HG03469 (cell line): Measurements from ENCODE around the gene COA7.
"Not testable (repeated sequence)": the region's sequence is repeated elsewhere in the genome, so short reads cannot be mapped to it uniquely, and the experiment has no call there.

ENCODE experiments used
- ATAC-seq: cut with Tn5 transposase; IDR thresholded peaks from one replicate; pipeline ENCODE4 v1.9.1; 2021; ENCODE audit warnings: mild to moderate bottlenecking, moderate library complexity, moderate number of reproducible peaks; ENCODE audit not compliant: unreplicated experiment

The COA7 gene

DNA sequence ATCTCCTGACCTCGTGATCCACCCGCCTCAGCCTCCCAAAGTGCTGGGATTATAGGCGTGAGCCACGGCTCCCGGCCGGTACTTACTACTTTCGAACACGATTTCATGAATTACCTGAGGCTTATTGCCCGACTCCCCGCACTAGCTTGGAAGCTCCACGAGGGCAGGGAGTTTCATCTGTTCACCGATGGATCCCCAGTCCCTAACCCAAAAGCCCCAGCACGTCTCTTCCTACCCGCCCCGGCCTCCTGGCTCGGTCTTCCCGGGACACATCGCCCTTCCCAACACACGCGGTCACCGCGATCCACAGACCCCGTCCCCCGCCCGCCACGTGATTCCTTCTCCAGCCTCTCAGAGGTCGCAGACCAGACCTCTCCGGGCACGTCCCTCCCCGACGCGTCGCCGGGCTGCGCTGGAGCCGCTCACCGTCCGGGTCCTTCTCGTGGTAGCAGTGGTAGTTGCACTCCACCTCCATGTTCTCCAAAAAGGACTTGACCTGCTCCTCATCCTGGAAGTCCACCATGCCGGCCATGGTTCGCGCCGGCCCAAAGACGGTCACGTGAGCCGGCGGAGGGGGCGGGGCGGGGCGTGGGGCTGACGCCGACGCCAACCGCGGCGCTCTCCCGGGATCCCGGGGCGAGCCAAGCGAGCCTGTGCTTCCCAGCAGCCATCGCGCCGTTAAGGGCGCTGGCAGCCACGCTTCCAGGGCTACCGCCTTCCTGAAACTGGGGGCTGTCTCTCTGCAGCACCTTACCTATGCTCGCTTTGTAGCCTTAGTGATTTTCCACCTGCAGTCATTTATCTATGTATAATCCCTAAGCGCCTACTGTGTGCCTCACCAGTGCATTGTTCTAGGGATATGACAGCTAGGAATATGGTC is at the start of gene COA7:
Gene COA7 (minus strand): TSS at position 553 of the 880 bp plus-strand sequence. CDS start 21 bp downstream, at position 532.
- no peak for ATAC-seq

DNA sequence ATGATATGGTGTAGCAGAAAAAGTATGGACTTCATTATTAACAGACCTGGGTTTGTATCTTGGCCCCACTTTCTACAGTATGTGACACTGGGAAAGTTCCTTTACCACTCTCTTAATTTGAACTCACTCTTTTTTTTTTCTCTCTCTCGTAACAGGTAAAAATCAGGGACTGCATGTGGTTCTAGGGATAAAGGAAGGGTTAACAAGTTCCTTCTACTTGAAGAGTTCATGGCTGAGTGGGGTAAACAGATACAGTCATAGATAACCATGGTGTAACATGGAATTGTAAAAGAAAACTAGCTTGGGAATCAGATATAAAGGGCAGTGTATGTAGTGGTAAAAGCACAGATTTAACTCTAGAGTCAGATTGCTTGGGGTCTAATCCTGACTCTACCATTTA is 49.3 kb upstream of the COA7 start:
- ATAC-seq, result no peak

DNA sequence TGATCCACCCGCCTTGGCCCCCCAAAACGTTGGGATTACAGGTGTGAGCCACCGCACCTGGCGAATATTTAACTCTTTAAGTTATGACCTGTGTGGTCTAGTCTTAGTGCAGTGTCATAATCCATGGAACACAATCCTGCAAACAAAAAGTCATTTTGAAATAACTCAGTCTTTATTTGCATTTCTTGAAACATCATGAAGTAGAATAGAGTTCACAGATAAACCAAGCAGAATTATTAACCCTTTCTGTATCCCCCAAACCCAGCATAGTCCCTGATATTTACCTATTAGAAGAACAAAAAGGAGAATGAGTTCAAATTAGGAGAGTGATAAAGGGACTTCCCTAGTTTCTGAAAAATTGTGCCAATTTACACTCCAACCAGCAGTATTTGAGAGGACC is 48.0 kb upstream of the COA7 start:
- ATAC-seq, result no peak

DNA sequence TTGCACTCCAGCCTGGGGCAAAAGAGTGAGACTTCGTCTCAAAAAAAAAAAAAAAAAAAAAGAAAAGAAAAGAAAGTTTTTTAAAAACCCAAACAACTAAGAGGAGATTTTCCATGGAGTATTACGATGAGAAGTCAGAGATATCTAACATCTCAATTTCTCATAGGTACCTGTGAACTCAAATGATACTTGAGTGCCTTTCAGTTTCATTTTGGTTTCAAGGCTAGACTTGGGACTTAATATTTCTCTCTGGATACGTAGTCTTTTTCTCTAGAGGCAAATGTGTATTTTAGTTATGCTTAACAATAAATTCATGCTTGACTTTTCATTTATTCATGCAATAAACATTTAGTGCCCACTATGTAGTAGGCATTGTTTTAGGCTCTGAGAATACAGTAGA is 43.1 kb upstream of the COA7 start:
- ATAC-seq, result no peak

DNA sequence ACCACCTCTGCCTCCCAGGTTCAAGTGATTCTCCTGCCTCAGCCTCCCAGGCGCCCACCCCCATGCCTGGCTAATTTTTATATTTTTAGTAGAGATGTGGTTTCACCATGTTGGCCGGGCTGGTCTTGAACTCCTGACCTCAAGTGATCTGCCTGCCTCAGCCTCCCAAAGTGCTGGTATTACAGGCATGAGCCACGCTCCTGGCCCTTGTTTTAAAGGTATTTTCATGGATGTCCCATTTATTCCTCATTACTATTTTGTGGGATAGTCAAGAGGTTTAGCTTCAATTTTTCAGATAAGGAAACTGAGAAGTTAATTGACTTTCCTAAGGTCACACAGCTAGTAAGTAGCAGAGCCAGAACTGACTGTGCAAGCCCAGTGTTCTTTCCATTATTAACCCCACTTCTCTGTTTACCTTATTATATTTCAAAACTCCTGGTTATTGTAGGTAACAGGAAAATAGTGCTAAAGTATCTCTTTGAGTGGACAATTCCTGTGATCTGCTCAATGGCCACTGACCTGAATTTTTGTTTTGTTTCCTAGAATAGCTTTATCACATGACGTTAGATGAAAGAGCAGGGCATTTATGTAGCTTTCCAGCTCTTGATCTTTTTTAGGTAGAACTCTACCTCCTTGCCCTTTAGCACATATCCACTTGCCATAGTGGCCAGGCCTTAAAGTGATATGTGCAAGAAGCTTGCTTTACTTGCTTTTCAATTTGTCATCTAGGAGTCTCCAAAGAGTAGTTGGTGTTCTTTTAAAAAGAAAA is 41.7 kb upstream of the COA7 start:
- ATAC-seq, result no peak

DNA sequence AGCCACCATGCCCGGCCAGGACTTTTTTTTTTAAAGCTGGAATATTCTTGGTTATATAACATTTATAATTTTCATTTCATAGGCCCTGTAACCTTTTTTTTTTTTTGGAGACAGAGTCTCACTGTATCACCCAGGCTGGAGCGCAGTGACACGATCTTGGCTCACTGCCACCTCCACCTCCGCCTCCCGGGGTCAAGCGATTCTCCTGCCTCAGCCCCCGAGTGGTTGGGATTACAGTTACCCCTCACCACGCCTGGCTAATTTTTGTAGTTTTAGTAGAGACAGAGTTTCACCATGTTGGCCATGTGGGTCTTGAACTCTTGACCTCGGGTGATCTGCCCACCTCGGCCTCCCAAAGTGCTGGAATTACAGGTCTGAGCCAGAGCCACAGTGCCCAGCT is 40.7 kb upstream of the COA7 start:
- no peak for ATAC-seq

DNA sequence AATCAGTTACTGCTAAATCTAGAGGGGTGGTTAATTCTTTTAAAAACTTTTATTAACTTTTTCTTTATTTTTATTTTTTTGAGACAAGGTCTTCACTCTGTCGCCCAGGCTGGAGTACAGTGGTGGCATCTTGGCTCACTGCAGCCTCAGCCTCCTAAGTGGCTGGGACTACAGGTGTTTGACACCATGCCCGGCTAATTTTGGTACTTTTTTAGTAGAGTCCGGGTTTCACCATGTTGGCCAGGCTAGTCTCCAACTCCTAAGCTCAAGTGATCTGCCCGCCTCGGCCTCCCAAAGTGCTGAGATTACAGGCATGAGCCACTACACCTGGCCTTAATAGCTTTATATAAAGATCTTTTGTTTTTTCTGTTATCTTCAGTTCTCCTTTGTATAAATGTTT is 40.0 kb upstream of the COA7 start:
- ATAC-seq, result no peak

DNA sequence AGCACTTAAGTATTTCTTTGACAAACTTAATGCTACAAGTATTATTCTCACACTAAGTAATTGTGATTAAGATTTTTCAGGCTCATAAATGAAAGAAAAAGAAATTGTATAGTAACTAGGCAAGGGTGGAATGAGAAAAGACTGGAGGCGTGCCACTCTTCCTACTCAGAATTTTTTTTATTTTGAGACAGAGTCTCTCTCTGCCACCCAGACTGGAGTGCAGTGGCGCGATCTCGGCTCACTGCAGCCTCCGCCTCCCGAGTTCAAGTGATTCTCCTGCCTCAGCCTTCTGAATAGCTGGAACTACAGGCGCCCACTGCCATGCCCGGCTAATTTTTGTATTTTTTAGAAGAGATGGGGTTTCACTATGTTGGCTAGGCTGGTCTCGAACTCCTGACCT is 37.2 kb upstream of the COA7 start:
- ATAC-seq, result not testable (repeated sequence)

DNA sequence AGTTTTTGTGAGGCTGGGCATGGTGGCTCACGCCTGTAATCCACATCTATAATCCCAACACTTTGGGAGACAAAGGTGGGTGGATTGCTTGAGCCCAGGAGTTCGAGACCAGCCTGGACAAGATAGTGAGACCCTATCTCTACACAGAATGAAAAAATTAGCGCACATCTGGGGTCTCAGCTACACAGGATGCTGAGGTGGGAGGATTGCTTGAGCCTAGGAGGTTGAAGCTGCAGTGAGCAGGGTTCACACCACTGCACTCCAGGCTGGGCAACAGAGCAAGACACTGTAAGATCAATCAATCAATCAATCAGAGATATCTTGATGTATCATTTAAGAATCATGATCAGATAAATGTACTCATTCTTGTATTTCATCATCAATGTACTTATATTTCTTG is 35.2 kb upstream of the COA7 start:
- no peak for ATAC-seq

DNA sequence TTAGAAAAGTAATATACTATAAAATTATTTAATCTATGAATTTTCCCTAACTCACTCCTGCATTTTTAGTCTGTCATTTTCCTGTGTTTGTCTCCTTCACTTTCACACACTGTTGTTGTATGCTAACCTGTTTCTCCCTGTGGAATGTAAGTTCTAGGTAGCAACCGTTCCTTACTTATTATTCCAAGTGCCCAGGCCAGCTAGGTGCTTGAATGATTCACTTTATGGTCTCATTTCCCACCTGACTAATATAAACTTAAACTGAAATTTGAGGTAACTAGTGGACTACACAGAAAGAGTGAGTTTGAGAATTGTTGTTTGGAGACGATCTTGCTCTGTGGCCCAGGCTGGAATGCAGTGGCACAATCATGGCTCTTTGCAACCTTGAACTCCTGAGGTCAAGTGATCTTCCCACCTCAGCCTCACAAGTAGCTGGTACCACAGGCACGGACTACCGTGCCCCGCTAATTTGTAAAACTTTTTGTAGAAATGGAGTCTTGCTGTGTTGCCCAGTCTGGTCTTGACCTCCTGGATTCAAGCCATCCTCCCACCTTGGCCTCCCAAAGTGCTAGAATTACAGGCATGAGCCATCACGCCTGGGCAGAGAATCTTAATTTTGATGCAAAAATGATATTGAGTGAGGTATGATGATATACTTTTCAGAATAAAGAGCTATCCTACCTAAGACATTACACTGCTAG is 30.0 kb upstream of the COA7 start:
- ATAC-seq, result no peak

DNA sequence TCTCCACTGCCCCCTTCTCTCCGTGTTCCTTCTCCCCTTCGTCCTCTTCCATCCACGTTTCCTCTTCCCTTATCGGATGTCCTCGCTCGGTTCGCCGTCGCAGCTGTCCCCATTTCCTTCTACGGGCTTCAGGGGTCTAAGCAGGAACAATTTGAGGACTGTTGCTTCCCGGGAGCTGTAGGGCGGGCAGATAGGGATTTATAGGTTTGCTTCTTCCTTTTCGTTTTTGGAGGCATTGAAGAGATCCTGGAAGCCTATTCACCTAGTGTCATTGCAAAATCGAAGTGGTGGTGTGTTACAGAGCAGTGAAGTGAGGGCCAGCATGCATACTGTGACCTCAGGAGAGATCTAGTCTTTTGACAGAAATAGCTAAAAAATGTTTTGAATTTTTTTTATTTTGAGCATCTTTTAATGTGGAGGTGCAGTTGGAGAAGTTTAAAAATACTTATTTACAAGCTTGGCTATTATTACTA is 29.0 kb upstream of the COA7 start:
- no peak for ATAC-seq

DNA sequence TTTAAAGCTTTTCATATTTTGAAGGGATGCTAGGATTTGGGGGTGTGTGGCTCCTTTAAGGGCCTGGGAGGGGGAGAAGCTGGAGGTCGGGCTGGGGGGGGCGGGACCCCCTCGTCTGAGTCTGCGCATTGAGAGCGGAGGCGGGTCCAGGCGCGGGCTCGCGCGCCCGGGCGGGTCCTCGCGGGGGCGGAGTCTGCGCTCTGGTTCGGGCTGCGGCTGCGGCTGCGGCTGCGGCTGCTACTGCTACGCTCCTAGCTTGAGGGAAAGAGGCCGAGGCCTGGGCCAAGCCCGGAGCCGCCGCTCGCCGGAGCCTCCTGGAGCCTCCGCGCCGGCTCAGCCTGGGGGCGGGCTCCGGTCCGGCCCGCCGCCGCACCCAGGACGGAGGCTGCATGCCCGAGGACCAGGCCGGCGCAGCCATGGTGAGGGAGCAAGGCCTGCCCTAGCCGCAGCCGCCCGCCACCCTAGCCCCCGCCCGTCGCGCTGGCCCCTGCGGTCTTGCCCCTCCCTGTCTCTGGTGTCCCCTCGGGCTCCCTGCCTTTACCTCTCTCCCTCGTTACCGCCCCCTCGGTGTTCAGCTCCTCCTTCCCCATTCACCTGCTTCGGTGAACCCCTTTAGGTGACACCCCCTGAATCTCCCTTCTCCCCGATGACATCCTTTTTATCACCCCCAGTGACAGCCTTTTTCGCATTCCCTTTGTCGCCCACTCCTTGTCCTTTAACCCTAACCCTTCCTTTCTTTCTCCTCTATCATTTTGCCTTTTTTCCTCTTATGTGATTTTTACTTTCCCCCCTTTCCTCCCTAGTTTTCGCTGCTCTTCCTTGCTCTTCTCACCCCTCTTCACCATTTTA is 28.3 kb upstream of the COA7 start, which contains the start of gene ZYG11B:
Gene ZYG11B (plus strand): TSS at position 189 of the 849 bp plus-strand sequence. CDS start 201 bp downstream, at position 390.
- peak; percentile 79 for ATAC-seq

DNA sequence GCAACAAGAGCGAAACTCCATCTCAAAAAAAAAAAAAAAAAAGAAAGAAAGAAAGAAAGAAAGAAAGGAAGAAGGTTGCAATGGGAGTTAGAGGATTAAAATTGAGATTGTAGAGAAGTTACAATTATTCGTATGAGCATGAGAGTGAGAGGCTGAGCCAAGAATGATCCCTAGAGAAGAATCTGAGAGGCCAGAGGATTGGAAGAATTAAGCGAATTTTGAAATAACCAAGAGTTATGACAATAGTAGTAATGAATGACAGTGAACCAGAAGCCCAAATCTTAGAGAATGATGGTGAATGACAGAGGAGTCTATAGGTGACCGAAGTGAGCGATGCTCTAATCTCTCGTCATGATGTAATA is 27.7 kb upstream of the COA7 start:
- no peak for ATAC-seq

DNA sequence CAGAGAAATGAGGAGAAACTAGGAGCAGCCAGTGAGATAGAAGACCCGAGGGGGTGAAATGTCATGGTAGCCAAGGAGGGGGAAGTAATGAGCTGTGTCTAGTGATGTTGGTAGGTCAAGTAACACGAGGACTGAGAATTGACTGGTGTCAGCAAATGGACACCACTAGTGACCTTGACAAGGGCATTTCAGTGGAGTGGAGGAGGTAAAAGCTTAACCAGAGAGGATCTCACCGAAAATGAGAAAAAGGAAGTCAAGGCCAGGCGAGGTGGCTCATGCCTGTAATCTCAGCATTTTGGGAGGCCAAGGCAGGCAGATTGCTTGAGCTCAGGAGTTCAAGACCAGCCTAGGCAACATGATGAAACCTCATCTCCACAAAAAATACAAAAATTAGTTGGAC is 25.1 kb upstream of the COA7 start:
- ATAC-seq, result no peak

DNA sequence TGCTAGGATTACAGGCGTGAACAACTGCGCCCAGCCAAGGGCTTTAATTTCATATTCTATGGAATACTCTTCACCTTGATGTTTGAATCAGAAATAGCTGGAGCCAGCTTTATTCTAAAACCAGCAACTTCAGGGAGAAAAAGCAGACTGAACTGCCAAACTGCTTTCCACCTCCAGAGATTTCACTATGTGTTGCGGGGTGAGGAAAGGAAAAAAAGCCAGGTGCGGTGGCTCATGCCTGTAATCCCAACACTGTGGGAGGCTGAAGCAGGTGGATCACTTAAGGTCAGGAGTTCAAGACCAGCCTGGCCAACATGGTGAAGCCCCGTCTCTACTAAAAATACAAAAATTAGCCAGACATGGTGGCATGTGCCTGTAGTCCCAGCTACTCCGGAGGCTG is 17.1 kb upstream of the COA7 start:
- not testable (repeated sequence) for ATAC-seq

DNA sequence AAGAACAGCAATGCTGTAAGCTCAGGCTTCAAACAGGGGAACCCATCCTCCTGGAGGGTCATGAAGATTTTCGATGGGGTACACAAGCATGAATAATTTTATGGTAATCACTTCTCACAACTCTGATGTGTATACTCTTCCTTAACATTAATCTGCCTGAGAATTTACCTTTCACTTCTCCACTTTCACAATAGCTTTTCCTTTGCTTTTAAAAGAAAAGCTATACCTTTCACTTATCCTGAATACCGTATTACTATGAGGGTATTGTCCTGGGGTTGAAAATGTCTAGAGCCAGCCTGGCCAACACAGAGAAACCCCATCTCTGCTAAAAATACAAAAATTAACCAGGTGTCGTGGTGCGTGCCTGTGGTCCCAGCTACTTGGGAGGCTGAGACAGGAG is 15.4 kb upstream of the COA7 start:
- no peak for ATAC-seq

DNA sequence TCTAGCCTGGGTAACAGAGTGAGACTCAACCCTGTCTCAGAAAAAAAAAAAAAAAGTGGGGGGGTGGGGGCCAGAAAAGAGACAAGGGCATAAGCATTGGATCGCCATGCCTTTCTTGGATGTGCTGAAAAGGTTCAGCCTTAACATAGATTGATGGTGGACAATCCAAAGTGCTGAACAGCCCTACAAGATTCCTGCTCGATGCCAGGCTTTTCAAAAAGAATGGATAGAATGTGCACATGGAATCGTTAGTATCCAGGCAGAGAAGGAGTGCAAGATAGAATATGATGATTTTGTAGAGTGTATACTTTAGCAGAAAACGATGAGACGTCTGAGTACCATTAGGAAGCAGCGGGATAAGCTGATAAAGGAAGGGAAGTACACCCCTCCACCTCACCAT is 10.9 kb upstream of the COA7 start:
- no peak for ATAC-seq

DNA sequence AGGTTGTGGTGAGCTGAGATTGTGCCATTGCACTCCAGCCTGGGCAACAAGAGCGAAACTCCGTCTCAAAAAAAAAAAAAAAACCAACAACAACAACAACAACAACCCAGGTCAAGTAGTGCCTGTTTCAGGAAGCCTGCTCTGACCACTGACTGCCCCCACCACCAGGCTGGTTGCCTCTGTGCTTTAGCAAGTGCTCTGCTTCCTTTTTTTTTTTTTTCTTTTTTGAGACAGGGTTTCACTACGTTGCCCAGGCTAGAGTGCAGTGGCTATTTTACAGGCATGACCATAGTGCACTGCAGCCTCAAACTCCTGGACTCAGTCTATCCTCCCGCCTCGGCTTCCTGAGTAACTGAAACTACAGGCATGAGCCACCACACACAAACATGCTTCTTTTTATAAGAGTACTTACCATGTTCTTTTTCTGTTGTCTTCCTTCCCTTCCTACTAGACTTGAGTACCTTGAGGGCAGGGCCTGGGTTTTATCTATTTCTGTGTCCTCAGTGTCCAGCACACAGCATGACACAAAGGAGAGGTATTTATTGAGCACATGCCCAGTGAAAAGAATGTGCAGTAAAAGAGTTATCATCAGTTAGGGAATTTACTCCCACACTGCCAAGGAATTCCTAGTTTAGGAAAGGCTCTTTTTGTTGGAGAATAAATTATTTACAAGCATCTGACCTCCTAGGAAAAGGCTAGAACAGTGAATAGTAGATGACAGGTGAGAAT is 9.9 kb upstream of the COA7 start:
- ATAC-seq, result no peak
